ENCODE measurements around the gene FAM89B.
A peak's percentile ranks its signal among the peaks of the same experiment; 100 is the strongest.

Gene FAM89B

GRCh38 chr11:65537620-65538231 is 34.6 kb upstream of the FAM89B start:
- no peak for TF ChIP-seq POLR2AphosphoS5 (IDR thresholded peaks at IDR 0.05; ENCODE audit: low read depth, low read length)
- TF ChIP-seq SIN3A (IDR thresholded peaks at IDR 0.05; ENCODE audit: borderline replicate concordance, insufficient read depth, low read length): no peak
- TF ChIP-seq REST (IDR thresholded peaks at IDR 0.05; ENCODE audit: insufficient read depth in 1 of 2, low read depth in 2 of 2, low read length in 2 of 2): no peak
- TF ChIP-seq FOXP2 (optimal IDR thresholded peaks at IDR 0.05; ENCODE audit: borderline replicate concordance, extremely low read depth, extremely low read length, insufficient read depth): no peak
- no peak for TF ChIP-seq TAF1 (IDR thresholded peaks at IDR 0.05; ENCODE audit: borderline replicate concordance, insufficient read depth, low read length)

GRCh38 chr11:65538232-65538914 is 34.0 kb upstream of the FAM89B start:
- TF ChIP-seq FOXP2 (optimal IDR thresholded peaks at IDR 0.05; ENCODE audit: borderline replicate concordance, extremely low read depth, extremely low read length, insufficient read depth) (no peak), POLR2AphosphoS5 (IDR thresholded peaks at IDR 0.05; ENCODE audit: low read depth, low read length) (peak; percentile 59; the same call in 1 of the 2 replicates)

- no peak for TF ChIP-seq REST (IDR thresholded peaks at IDR 0.05; ENCODE audit: insufficient read depth in 1 of 2, low read depth in 2 of 2, low read length in 2 of 2)
- TF ChIP-seq SIN3A (IDR thresholded peaks at IDR 0.05; ENCODE audit: borderline replicate concordance, insufficient read depth, low read length): no peak
- no peak for TF ChIP-seq POLR2AphosphoS5 (IDR thresholded peaks at IDR 0.05; ENCODE audit: low read depth, low read length)
- TF ChIP-seq FOXP2 (optimal IDR thresholded peaks at IDR 0.05; ENCODE audit: borderline replicate concordance, extremely low read depth, extremely low read length, insufficient read depth): no peak
- no peak for TF ChIP-seq TAF1 (IDR thresholded peaks at IDR 0.05; ENCODE audit: borderline replicate concordance, insufficient read depth, low read length)
These were observed 33.2 kb upstream of the FAM89B start for GRCh38 chr11:65538915-65539743.

GRCh38 chr11:65539744-65540289 is 32.5 kb upstream of the FAM89B start:
- TF ChIP-seq FOXP2 (optimal IDR thresholded peaks at IDR 0.05; ENCODE audit: borderline replicate concordance, extremely low read depth, extremely low read length, insufficient read depth): peak; percentile 19
- TF ChIP-seq POLR2AphosphoS5 (IDR thresholded peaks at IDR 0.05; ENCODE audit: low read depth, low read length): no peak

- TF ChIP-seq POLR2AphosphoS5 (IDR thresholded peaks at IDR 0.05; ENCODE audit: low read depth, low read length): peak; percentile 60
- TF ChIP-seq REST (IDR thresholded peaks at IDR 0.05; ENCODE audit: insufficient read depth in 1 of 2, low read depth in 2 of 2, low read length in 2 of 2): no peak
- TF ChIP-seq TAF1 (IDR thresholded peaks at IDR 0.05; ENCODE audit: borderline replicate concordance, insufficient read depth, low read length): no peak
- peak; percentile 90 for TF ChIP-seq FOXP2 (optimal IDR thresholded peaks at IDR 0.05; ENCODE audit: borderline replicate concordance, extremely low read depth, extremely low read length, insufficient read depth)
- 0 out of 2 replicates have a peak, but pooled peaks have one; percentile 37 for TF ChIP-seq SIN3A (IDR thresholded peaks at IDR 0.05; ENCODE audit: borderline replicate concordance, insufficient read depth, low read length)
These were observed 31.8 kb upstream of the FAM89B start for GRCh38 chr11:65540290-65541092.
